ENCODE measurements around the gene CDHR5. TPM values are rescaled to one million over a fixed set of nuclear protein-coding genes. Genes with fewer than 3 reads are reported as not detected.
A peak's percentile ranks its signal among the peaks of the same experiment; 100 is the strongest.

The CDHR5 gene
- total and polyA plus RNA-seq, 2 of the 4 experiments (the other 2 are of a cell fraction): not detected

DNA sequence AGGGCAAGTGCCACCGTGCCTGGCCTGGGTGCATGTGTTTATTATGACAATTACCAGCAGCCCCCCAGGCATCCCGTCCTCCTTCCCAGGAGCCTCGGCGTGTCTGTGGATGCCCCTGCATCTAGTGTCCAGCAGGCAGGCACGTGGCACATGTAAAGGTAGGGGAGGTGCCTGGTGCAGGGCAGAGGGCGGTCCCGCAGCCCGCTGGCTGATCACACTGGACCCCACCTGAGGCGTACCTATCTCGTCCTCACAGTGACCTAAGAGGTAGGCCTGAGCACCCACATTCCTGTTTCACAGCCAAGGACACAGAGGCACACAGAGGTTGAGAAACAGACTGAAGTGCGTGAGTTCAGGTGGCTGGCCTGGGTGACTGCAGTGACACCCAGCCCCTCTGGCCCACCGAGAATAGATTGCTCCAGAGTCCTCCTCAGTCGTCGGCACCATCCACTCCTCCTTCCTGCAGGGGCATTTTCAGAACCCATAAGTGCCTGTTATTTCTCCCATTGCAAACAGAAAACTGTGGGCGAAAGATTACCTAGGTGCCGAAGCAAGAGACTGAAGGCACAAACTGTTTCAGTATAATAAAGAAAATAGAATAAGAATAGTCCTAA is 51.5 kb downstream of the CDHR5 start:
- Histone ChIP-seq H3K14ac (replicated peaks; ENCODE audit: low read depth, low read length) (no peak overlapping the region), H3K4me3 (ENCODE audit: insufficient read depth, low read depth, low read length) (no peak overlapping the region), H2AK5ac (ENCODE audit: low read depth, low read length) (peak overlapping the region; percentile 26; the same call in 1 of the 2 replicates), H4K20me1 (ENCODE audit: insufficient read depth, low read length) (peaks cover 22% of the 10 kb centered on the region), H3K79me1 (ENCODE audit: low read depth in 1 of 2, low read length in 2 of 2) (peaks cover 4 to 17% of the 10 kb centered on the region in 2 experiments; a peak in 2 of 4 replicates), H3K9me1 (ENCODE audit: insufficient read depth, low read length) (peaks cover 7% of the 10 kb centered on the region; the same call in 1 of the 2 replicates), H2BK5ac (ENCODE audit: low read depth, low read length, poor library complexity, severe bottlenecking) (no peak overlapping the region), H3K27me3 (ENCODE audit: control insufficient read depth, insufficient read depth, low read length) (no peaks in the 10 kb centered on the region; the same call in 1 of the 2 replicates), H3K4me1 (ENCODE audit: control insufficient read depth, insufficient read depth, low read length) (peaks cover 17% of the 10 kb centered on the region), H3K23ac (ENCODE audit: low read depth, low read length) (no peak overlapping the region), H3K9ac (ENCODE audit: low read depth, low read length) (no peak overlapping the region), H3K56ac (ENCODE audit: extremely low read depth, insufficient read depth, low read length) (no peak overlapping the region), H3K18ac (ENCODE audit: low read depth, low read length) (no peak overlapping the region), H3K36me3 (ENCODE audit: control insufficient read depth, insufficient read depth, low read length) (no peaks in the 10 kb centered on the region; the same call in 1 of the 2 replicates), H4K5ac (ENCODE audit: low read depth, low read length) (no peak overlapping the region), H3K4ac (ENCODE audit: low read depth, low read length) (no peak overlapping the region), H2AK9ac (replicated peaks; ENCODE audit: low read depth, low read length, poor library complexity) (peak overlapping the region; percentile 65), H4K91ac (ENCODE audit: insufficient read depth, low read depth, low read length) (no peak overlapping the region), H2AFZ (replicated peaks; ENCODE audit: low read length, poor library complexity) (no peak overlapping the region), H4K8ac (ENCODE audit: low read depth in 2 of 2, low read length in 2 of 2) (no peak overlapping the region), H3K4me2 (ENCODE audit: low read depth, low read length) (no peak overlapping the region), H2BK20ac (ENCODE audit: low read depth, low read length) (no peak overlapping the region), H2BK15ac (ENCODE audit: low read depth, low read length) (no peak overlapping the region), H2BK120ac (ENCODE audit: low read depth, low read length) (no peak overlapping the region), H3K9me3 (ENCODE audit: control insufficient read depth, insufficient read depth, low read length) (no peaks in the 10 kb centered on the region), H3K27ac (ENCODE audit: insufficient read depth, low read length) (no peak overlapping the region)
- CTCF ChIA-PET: no interaction called here
- dilution Hi-C loops (cut with HindIII; ENCODE audit: low sequenced_read_pairs, unreplicated experiment) (no loop called here), intact Hi-C loops (cut with micrococcal nuclease) (no loop called here), in situ Hi-C loops (cut with MboI; ENCODE audit: low sequenced_read_pairs) (no loop called here)
- ATAC-seq (ENCODE audit: low read depth) (no peak), DNase-seq (no peak)
- POLR2A ChIA-PET (ENCODE audit: unreplicated experiment): no interaction called here
- 97% methylated on average over 6 of the region's 16 CpGs; no CpG with 5 or more reads in 1 of the 2 experiments for WGBS, 2 experiments (ENCODE audit: extremely low coverage in 2 of 2, insufficient read length in 1 of 2)
- no TSS peak for BruUV-seq (replicated peaks)
- no peak for TF ChIP-seq RAD21 (IDR thresholded peaks at IDR 0.05; ENCODE audit: low read length)
- no peak for TF ChIP-seq NFE2L2 (IDR thresholded peaks at IDR 0.05; ENCODE audit: low read depth, low read length)
- TF ChIP-seq RFX5 (IDR thresholded peaks at IDR 0.05; ENCODE audit: low read depth, low read length): no peak
- no peak for TF ChIP-seq FOS (IDR thresholded peaks at IDR 0.05; ENCODE audit: low read depth, low read length)
- no peak for TF ChIP-seq POLR2A (IDR thresholded peaks at IDR 0.05; ENCODE audit: low read depth, low read length)
- no peak for TF ChIP-seq MAFK (IDR thresholded peaks at IDR 0.05; ENCODE audit: low read depth, low read length)
- TF ChIP-seq, protein P1, sequence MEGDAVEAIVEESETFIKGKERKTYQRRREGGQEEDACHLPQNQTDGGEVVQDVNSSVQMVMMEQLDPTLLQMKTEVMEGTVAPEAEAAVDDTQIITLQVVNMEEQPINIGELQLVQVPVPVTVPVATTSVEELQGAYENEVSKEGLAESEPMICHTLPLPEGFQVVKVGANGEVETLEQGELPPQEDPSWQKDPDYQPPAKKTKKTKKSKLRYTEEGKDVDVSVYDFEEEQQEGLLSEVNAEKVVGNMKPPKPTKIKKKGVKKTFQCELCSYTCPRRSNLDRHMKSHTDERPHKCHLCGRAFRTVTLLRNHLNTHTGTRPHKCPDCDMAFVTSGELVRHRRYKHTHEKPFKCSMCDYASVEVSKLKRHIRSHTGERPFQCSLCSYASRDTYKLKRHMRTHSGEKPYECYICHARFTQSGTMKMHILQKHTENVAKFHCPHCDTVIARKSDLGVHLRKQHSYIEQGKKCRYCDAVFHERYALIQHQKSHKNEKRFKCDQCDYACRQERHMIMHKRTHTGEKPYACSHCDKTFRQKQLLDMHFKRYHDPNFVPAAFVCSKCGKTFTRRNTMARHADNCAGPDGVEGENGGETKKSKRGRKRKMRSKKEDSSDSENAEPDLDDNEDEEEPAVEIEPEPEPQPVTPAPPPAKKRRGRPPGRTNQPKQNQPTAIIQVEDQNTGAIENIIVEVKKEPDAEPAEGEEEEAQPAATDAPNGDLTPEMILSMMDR (conservative IDR thresholded peaks at IDR 0.05; ENCODE audit: low read depth, low read length): no peak
- TF ChIP-seq RCOR1 (IDR thresholded peaks at IDR 0.05; ENCODE audit: insufficient replicate concordance, low read length): no peak
- TF ChIP-seq, protein P2, sequence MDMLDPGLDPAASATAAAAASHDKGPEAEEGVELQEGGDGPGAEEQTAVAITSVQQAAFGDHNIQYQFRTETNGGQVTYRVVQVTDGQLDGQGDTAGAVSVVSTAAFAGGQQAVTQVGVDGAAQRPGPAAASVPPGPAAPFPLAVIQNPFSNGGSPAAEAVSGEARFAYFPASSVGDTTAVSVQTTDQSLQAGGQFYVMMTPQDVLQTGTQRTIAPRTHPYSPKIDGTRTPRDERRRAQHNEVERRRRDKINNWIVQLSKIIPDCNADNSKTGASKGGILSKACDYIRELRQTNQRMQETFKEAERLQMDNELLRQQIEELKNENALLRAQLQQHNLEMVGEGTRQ (IDR thresholded peaks at IDR 0.05; ENCODE audit: low read depth, low read length): no peak
- TF ChIP-seq, protein P3, sequence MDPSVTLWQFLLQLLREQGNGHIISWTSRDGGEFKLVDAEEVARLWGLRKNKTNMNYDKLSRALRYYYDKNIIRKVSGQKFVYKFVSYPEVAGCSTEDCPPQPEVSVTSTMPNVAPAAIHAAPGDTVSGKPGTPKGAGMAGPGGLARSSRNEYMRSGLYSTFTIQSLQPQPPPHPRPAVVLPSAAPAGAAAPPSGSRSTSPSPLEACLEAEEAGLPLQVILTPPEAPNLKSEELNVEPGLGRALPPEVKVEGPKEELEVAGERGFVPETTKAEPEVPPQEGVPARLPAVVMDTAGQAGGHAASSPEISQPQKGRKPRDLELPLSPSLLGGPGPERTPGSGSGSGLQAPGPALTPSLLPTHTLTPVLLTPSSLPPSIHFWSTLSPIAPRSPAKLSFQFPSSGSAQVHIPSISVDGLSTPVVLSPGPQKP (IDR thresholded peaks at IDR 0.05; ENCODE audit: borderline replicate concordance, low read depth, low read length): no peak
- TF ChIP-seq SMC3 (IDR thresholded peaks at IDR 0.05; ENCODE audit: low read depth, low read length): no peak
- TF ChIP-seq MAZ (IDR thresholded peaks at IDR 0.05; ENCODE audit: borderline replicate concordance, low read depth, low read length): no peak
- TF ChIP-seq BHLHE40 (IDR thresholded peaks at IDR 0.05; ENCODE audit: low read depth, low read length): no peak
- no peak for TF ChIP-seq CHD1 (IDR thresholded peaks at IDR 0.05; ENCODE audit: low read depth, low read length)
- no peak for TF ChIP-seq MXI1 (IDR thresholded peaks at IDR 0.05; ENCODE audit: borderline replicate concordance, low read depth, low read length)
- TF ChIP-seq CEBPB (IDR thresholded peaks at IDR 0.05; ENCODE audit: low read depth, low read length): no peak

All from IMR-90 (cell line).